ENCODE data around the gene TRIM9.

GRCh38 chr14:50985124-50985858, 109.6 kb downstream of the TRIM9 start:
- no peak for TF ChIP-seq CTCF (conservative IDR thresholded peaks at IDR 0.05; ENCODE audit: low read length)
- no peak for TF ChIP-seq EZH2phosphoT487 (IDR thresholded peaks at IDR 0.05; ENCODE audit: borderline replicate concordance)
